HepG2 (cell line): ENCODE results near the gene SNRNP35. TPM values are rescaled to one million over a fixed set of nuclear protein-coding genes. Genes with fewer than 3 reads are reported as not detected.
A peak's percentile ranks its signal among the peaks of the same experiment; 100 is the strongest.

Experiments used
- ATAC-seq: fragments of 200-7000 bp; cut with Tn5 transposase; 3 replicates; pipeline ENCODE4 v1.9.1; 2020; ENCODE audit warnings: mild to moderate bottlenecking, moderate library complexity
- BruUV-seq: library from RNA; stranded (reverse); fragments of 400-500 nt; replicated peaks from 2 replicates; lab custom pipeline; 2021; lab: Mats Ljungman, UMichigan
- CTCF ChIA-PET: fragments of 300-600 bp; formaldehyde crosslinking; extraction: SDS; loops from one replicate; lab custom pipeline; 2021; ENCODE audit warnings: low total read pairs, inconsistent platforms, low intra/inter-chr PET ratio; lab: Yijun Ruan, JAX
- POLR2A ChIA-PET: fragments of 350-600 bp; sonication (Branson Sonifier 250); formaldehyde crosslinking; loops from one replicate; lab custom pipeline; 2020; ENCODE audit warnings: antibody characterized with exemption, inconsistent platforms; lab: Yijun Ruan, JAX
- DNase-seq: peaks from one replicate; pipeline ENCODE4 v3.0.0-alpha.2; 2015; ENCODE audit warnings: low spot score
- FAIRE-seq: peaks from 3 replicates; lab custom pipeline; 2011; peaks lifted over from hg19 to GRCh38; lab: Jason Lieb, UNC
- H2AFZ ChIP-seq: one replicate; pipeline ENCODE4 v1.6.1; 2011; ENCODE audit warnings: low read length, inconsistent platforms
- H3K27ac ChIP-seq: fragments of 300-600 bp; 3 replicates; pipeline ENCODE4 v1.8.0; 2011; ENCODE audit warnings: mixed run types, mild to moderate bottlenecking, mixed read lengths, low read length, inconsistent platforms; ENCODE audit not compliant: insufficient read depth; ENCODE audit errors: extremely low read length
- H3K27me3 ChIP-seq, 2 experiments: fragments of 200-600 bp in 1 of 2; 2 replicates in 1 of 2; 3 replicates in 1 of 2; pipeline versions ENCODE4 v1.6.0 to v1.8.0; 2011; ENCODE audit warnings: low read length in 2 of 2, mild to moderate bottlenecking in 2 of 2, moderate library complexity in 2 of 2, inconsistent platforms in 1 of 2; ENCODE audit not compliant: insufficient read depth in 2 of 2, control insufficient read depth in 1 of 2
- H3K36me3 ChIP-seq, 2 experiments: fragments of 200-600 bp in 1 of 2; replicated peaks in 1 of 2; 2 replicates in 1 of 2; 3 replicates in 1 of 2; pipeline versions ENCODE4 v1.5.1 to v1.8.0; 2011; ENCODE audit warnings: low read length in 2 of 2, inconsistent platforms in 1 of 2; ENCODE audit not compliant: insufficient read depth in 2 of 2, control insufficient read depth in 1 of 2
- H3K4me1 ChIP-seq: 2 replicates; pipeline ENCODE4 v1.5.1; 2012; ENCODE audit warnings: low read length, inconsistent platforms; ENCODE audit not compliant: insufficient read depth
- H3K4me2 ChIP-seq: 2 replicates; pipeline ENCODE4 v1.6.0; 2011; ENCODE audit warnings: low read depth, low read length, inconsistent platforms
- H3K4me3 ChIP-seq, 3 experiments: fragments of 200-600 bp in 1 of 3; sonication (generic), shearing (Covaris generic) in 1 of 3; replicated peaks in 1 of 3; 2 replicates each; pipeline ENCODE4 v1.5.1; 2011 to 2016; ENCODE audit warnings: low read length in 3 of 3, inconsistent platforms in 2 of 3, low read depth in 2 of 3, mild to moderate bottlenecking in 2 of 3, control low read depth in 1 of 3, mixed read lengths in 1 of 3; ENCODE audit not compliant: insufficient read depth in 1 of 3
- H3K79me2 ChIP-seq: one replicate; pipeline ENCODE4 v1.6.1; 2011; ENCODE audit warnings: low read length, inconsistent platforms; ENCODE audit not compliant: insufficient read depth
- H3K9ac ChIP-seq: 2 replicates; pipeline ENCODE4 v1.6.0; 2011; ENCODE audit warnings: mild to moderate bottlenecking, low read depth, low read length, inconsistent platforms; ENCODE audit not compliant: insufficient read depth
- H3K9me3 ChIP-seq: 2 replicates; pipeline ENCODE4 v1.5.1; 2012; ENCODE audit warnings: mild to moderate bottlenecking, low read length
- H4K20me1 ChIP-seq: 2 replicates; pipeline ENCODE4 v1.6.0; 2011; ENCODE audit warnings: inconsistent platforms, mild to moderate bottlenecking, low read length, moderate library complexity; ENCODE audit not compliant: insufficient read depth
- ATF2 ChIP-seq: sonication (generic); formaldehyde crosslinking; IDR thresholded peaks from 2 replicates; pipeline ENCODE4 v1.4.0; 2020; ENCODE audit warnings: missing genetic modification reagents
- ELF1 ChIP-seq: sonication (generic); formaldehyde crosslinking; IDR thresholded peaks from 2 replicates; pipeline ENCODE4 v1.4.0; 2020; ENCODE audit warnings: missing genetic modification reagents
- KDM1A ChIP-seq: IDR thresholded peaks from 2 replicates; pipeline ENCODE4 v1.6.1; 2016; ENCODE audit warnings: missing compliant biosample characterization
- KDM2A ChIP-seq: sonication (generic); formaldehyde crosslinking; IDR thresholded peaks from 2 replicates; pipeline ENCODE4 v1.4.0; 2020; ENCODE audit warnings: low read depth, missing genetic modification reagents, borderline replicate concordance
- KDM5B ChIP-seq: sonication (generic); formaldehyde crosslinking; IDR thresholded peaks from 2 replicates; pipeline ENCODE4 v1.4.0; 2020; ENCODE audit warnings: missing genetic modification reagents, mild to moderate bottlenecking, borderline replicate concordance
- KMT2B ChIP-seq: IDR thresholded peaks from 2 replicates; pipeline ENCODE4 v1.6.1; 2016; ENCODE audit warnings: missing genetic modification reagents, missing compliant biosample characterization
- NCOA2 ChIP-seq: sonication (generic); formaldehyde crosslinking; IDR thresholded peaks from 2 replicates; pipeline ENCODE4 v1.8.0; 2022; ENCODE audit warnings: inconsistent platforms
- PHF5A ChIP-seq: IDR thresholded peaks from one replicate; pipeline ENCODE4 v1.6.1; 2018; ENCODE audit warnings: low read depth, missing genetic modification reagents; ENCODE audit not compliant: unreplicated experiment
- SIX1 ChIP-seq: sonication (generic); formaldehyde crosslinking; IDR thresholded peaks from 2 replicates; pipeline ENCODE4 v1.4.0; 2020; ENCODE audit warnings: missing genetic modification reagents, borderline replicate concordance
- YEATS4 ChIP-seq: sonication (generic); formaldehyde crosslinking; IDR thresholded peaks from 2 replicates; pipeline ENCODE4 v1.4.0; 2020; ENCODE audit warnings: missing genetic modification reagents, borderline replicate concordance
- ZBTB25 ChIP-seq: IDR thresholded peaks from 2 replicates; pipeline ENCODE4 v1.6.1; 2018; ENCODE audit warnings: missing genetic modification reagents
- ZFP1 ChIP-seq: IDR thresholded peaks from 2 replicates; pipeline ENCODE4 v1.6.1; 2016
- ZMYM3 ChIP-seq: sonication (generic); formaldehyde crosslinking; IDR thresholded peaks from 2 replicates; pipeline ENCODE4 v1.5.1; 2020; ENCODE audit warnings: mild to moderate bottlenecking, missing genetic modification reagents
- ZNF224 ChIP-seq: sonication (generic); formaldehyde crosslinking; IDR thresholded peaks from 2 replicates; pipeline ENCODE4 v1.5.0; 2020; ENCODE audit warnings: mild to moderate bottlenecking, missing genetic modification reagents
- ZNF691 ChIP-seq: sonication (generic); formaldehyde crosslinking; IDR thresholded peaks from 2 replicates; pipeline ENCODE4 v1.4.0; 2020; ENCODE audit warnings: missing genetic modification reagents, low read depth, mild to moderate bottlenecking, borderline replicate concordance
- ZNF770 ChIP-seq: sonication (generic); formaldehyde crosslinking; IDR thresholded peaks from 2 replicates; pipeline ENCODE4 v1.5.0; 2020; ENCODE audit warnings: mild to moderate bottlenecking, missing genetic modification reagents
- WGBS: methylation state at CpG from one replicate; pipeline ENCODE4 v1.1.6; 2017; ENCODE audit warnings: low lambda C conversion rate; 5-methylcytosine and 5-hydroxymethylcytosine counted together
- in situ Hi-C: cut with HindIII; loops from 2 replicates; pipeline ENCODE4 v1.10.0; 2017; ENCODE audit warnings: low pct_unique_long_range_greater_than_20kb; ENCODE audit not compliant: extremely low pct_ligation_motif_present
- intact Hi-C: fragments of 100-400 bp; cut with micrococcal nuclease; formaldehyde crosslinking; loops from one replicate; pipeline ENCODE4 v1.10.0; 2022; ENCODE audit not compliant: unreplicated experiment
- polyA plus RNA-seq, 8 experiments: library from polyadenylated mRNA; depleted of rRNA in 3 of 8; stranded (reverse) in 7 of 8; unstranded in 1 of 8; fragments of >200 nt; fragmentation: Illumina TruSeq in 4 of 8; extraction: Trizol in 4 of 8; gene quantifications; 2 replicates each; pipeline versions ENCODE4 v1.2.1 to v1.2.3, GENCODE V29; 2011 to 2016; ENCODE audit warnings: low read depth in 4 of 8, missing spikeins in 1 of 8, mixed read lengths in 1 of 8; ENCODE audit not compliant: insufficient read depth in 1 of 8
- total RNA-seq, 5 experiments: library from RNA; depleted of rRNA; stranded (reverse); fragments of >200 nt; fragmentation: Illumina TruSeq; extraction: Trizol; gene quantifications; 2 replicates each; pipeline ENCODE4 v1.2.3, GENCODE V29; 2016; ENCODE audit warnings: low read depth in 1 of 5

The SNRNP35 gene
- total and polyA plus RNA-seq, 2 of the 13 experiments (the other 11 are each of a cell fraction or from before 2014, with no cell fraction given): 11.3 to 22.6 TPM

GRCh38 chr12:123471374-123472068, 13.6 kb downstream of the SNRNP35 start (continued):
- TF ChIP-seq ZNF770 (CRISPR knock-in tag) (no peak), KDM5B (CRISPR knock-in tag) (0 out of 2 replicates have a peak, but pooled peaks have one; percentile 22), ZNF224 (CRISPR knock-in tag) (no peak)

GRCh38 chr12:123472438-123472849, 14.5 kb downstream of the SNRNP35 start:
- no peaks in the 10 kb centered on the region for H3K27me3 ChIP-seq
- ChIA-PET POLR2A (interaction anchor here (0.7 to 1.4 kb wide), 5 partner anchors 12 to 108 kb away, joined by 3 to 6 read pairs (median 4); partner anchors contain the start of genes KMT5A, SBNO1 and SNRNP35), CTCF (no interaction called here)
- BruUV-seq: no TSS peak
- H4K20me1 ChIP-seq: no peaks in the 10 kb centered on the region
- peak overlapping the region; percentile 15 for H3K4me2 ChIP-seq
- FAIRE-seq: peak; percentile 97
- no peak overlapping the region for H3K9ac ChIP-seq
- peak; percentile 86 for DNase-seq
- peaks cover 61% of the 10 kb centered on the region for H3K4me1 ChIP-seq
- peaks cover 12 to 16% of the 10 kb centered on the region in 2 experiments; a peak in 4 of 5 replicates for H3K36me3 ChIP-seq
- intact Hi-C loops (no loop called here), in situ Hi-C loops (no loop called here)
- H3K27ac ChIP-seq: peak overlapping the region; percentile 72
- no peak overlapping the region for H2AFZ ChIP-seq
- H3K4me3 ChIP-seq: no peak overlapping the region
- no peaks in the 10 kb centered on the region for H3K9me3 ChIP-seq
- 1% methylated on average over 12 of the region's 12 CpGs for WGBS
- ATAC-seq: peak; percentile 94
- H3K79me2 ChIP-seq: no peaks in the 10 kb centered on the region
- TF ChIP-seq YEATS4 (CRISPR knock-in tag): peak; percentile 51; the same call in 1 of the 2 replicates
- peak; percentile 15; the same call in 1 of the 2 replicates for TF ChIP-seq KDM1A
- peak; percentile 85 for TF ChIP-seq NCOA2
- TF ChIP-seq KMT2B (CRISPR knock-in tag): peak; percentile 49; the same call in 1 of the 2 replicates
- peak; percentile 50; the same call in 1 of the 2 replicates for TF ChIP-seq ELF1
- no peak; the same call in 1 of the 2 replicates for TF ChIP-seq ZBTB25 (CRISPR knock-in tag)
- peak; percentile 77; the same call in 1 of the 2 replicates for TF ChIP-seq ZNF691 (CRISPR knock-in tag)
- TF ChIP-seq ZMYM3 (CRISPR knock-in tag): peak; percentile 84
- TF ChIP-seq SIX1 (CRISPR knock-in tag): peak; percentile 65; the same call in 1 of the 2 replicates
- TF ChIP-seq KDM2A: peak; percentile 50; the same call in 1 of the 2 replicates
- 0 out of 2 replicates have a peak, but pooled peaks have one; percentile 48 for TF ChIP-seq ZFP1 (CRISPR knock-in tag)
- TF ChIP-seq ATF2 (CRISPR knock-in tag): peak; percentile 84; the same call in 1 of the 2 replicates
- no peak for TF ChIP-seq PHF5A (CRISPR knock-in tag)
